Activated naive CD4-positive, alpha-beta T cell treated with anti-CD3 and anti-CD28 coated beads, Interleukin-2, amount 10 ng/mL, durations not matched to agents 7 days and 5 days (primary cell): ENCODE results near the gene TUT1.
A peak's percentile ranks its signal among the peaks of the same experiment; 100 is the strongest.

Source experiments
- CTCF ChIA-PET: fragments of 350-600 bp; sonication (Branson Sonifier 250); formaldehyde crosslinking; loops from one replicate; lab custom pipeline; 2021; ENCODE audit warnings: antibody characterized with exemption; lab: Charles Lee
- DNase-seq: peaks from one replicate; pipeline ENCODE4 v3.0.0-alpha.2; 2020
- H3K27ac Mint-ChIP-seq: one replicate; pipeline ENCODE4 v1.8.0; 2021; ENCODE audit warnings: mild to moderate bottlenecking, moderate library complexity, mixed read lengths
- H3K27me3 Mint-ChIP-seq: one replicate; pipeline ENCODE4 v1.8.0; 2021; ENCODE audit warnings: mild to moderate bottlenecking, mixed read lengths
- H3K36me3 Mint-ChIP-seq: one replicate; pipeline ENCODE4 v1.8.0; 2021; ENCODE audit warnings: mixed read lengths
- H3K4me1 Mint-ChIP-seq: one replicate; pipeline ENCODE4 v1.8.0; 2021; ENCODE audit warnings: mixed read lengths
- H3K4me3 Mint-ChIP-seq: one replicate; pipeline ENCODE4 v1.8.0; 2021; ENCODE audit warnings: mild to moderate bottlenecking, moderate library complexity, mixed read lengths
- H3K9me3 Mint-ChIP-seq: one replicate; pipeline ENCODE4 v1.8.0; 2021; ENCODE audit warnings: mixed read lengths

The TUT1 gene

GRCh38 chr11:62544581-62545436, 46.5 kb downstream of the TUT1 start:
- peak; percentile 54 for DNase-seq
- H3K27ac Mint-ChIP-seq, result peak overlapping the region; percentile 81
- CTCF ChIA-PET, result interaction anchor here (0.8 to 11.3 kb wide), 8 partner anchors 11 to 163 kb away, joined by 3 to 276 read pairs (median 20); partner anchors contain the start of gene TUT1
- peaks cover 48% of the 10 kb centered on the region for H3K27me3 Mint-ChIP-seq
- peak overlapping the region; percentile 95 for H3K4me3 Mint-ChIP-seq
- H3K4me1 Mint-ChIP-seq, result peaks cover 68% of the 10 kb centered on the region
- no peaks in the 10 kb centered on the region for H3K9me3 Mint-ChIP-seq
- H3K36me3 Mint-ChIP-seq, result peaks cover 3% of the 10 kb centered on the region

GRCh38 chr11:62543680-62544444, 47.5 kb downstream of the TUT1 start:
- H3K36me3 Mint-ChIP-seq, result peaks cover 3% of the 10 kb centered on the region
- H3K4me3 Mint-ChIP-seq, result peak overlapping the region; percentile 95
- CTCF ChIA-PET, result interaction anchor here (0.8 to 11.3 kb wide), 16 partner anchors 12 to 162 kb away, joined by 3 to 276 read pairs (median 5); partner anchors contain the start of gene TUT1
- H3K27ac Mint-ChIP-seq, result peak overlapping the region; percentile 11
- no peaks in the 10 kb centered on the region for H3K9me3 Mint-ChIP-seq
- DNase-seq, result no peak
- H3K4me1 Mint-ChIP-seq, result peaks cover 73% of the 10 kb centered on the region
- H3K27me3 Mint-ChIP-seq, result peaks cover 39% of the 10 kb centered on the region

GRCh38 chr11:62542750-62543567, 48.4 kb downstream of the TUT1 start:
- H3K9me3 Mint-ChIP-seq, result no peaks in the 10 kb centered on the region
- CTCF ChIA-PET, result interaction anchor here (0.7 to 11.3 kb wide), 27 partner anchors 13 to 211 kb away, joined by 3 to 276 read pairs (median 5); partner anchors contain the start of genes EEF1G, TUT1 and ZBTB3
- peak; percentile 80 for DNase-seq
- peaks cover 3% of the 10 kb centered on the region for H3K36me3 Mint-ChIP-seq
- H3K4me3 Mint-ChIP-seq, result peak overlapping the region; percentile 61
- H3K4me1 Mint-ChIP-seq, result peaks cover 79% of the 10 kb centered on the region
- H3K27ac Mint-ChIP-seq, result peak overlapping the region; percentile 64
- H3K27me3 Mint-ChIP-seq, result peaks cover 30% of the 10 kb centered on the region

- H3K27ac Mint-ChIP-seq, result no peak overlapping the region
- peaks cover 72% of the 10 kb centered on the region for H3K4me1 Mint-ChIP-seq
- H3K9me3 Mint-ChIP-seq, result no peaks in the 10 kb centered on the region
- CTCF ChIA-PET, result interaction anchor here (0.9 to 11.3 kb wide), 21 partner anchors 14 to 212 kb away, joined by 3 to 276 read pairs (median 5); partner anchors contain the start of genes EEF1G, TUT1 and ZBTB3
- H3K27me3 Mint-ChIP-seq, result peaks cover 22% of the 10 kb centered on the region
- DNase-seq, result no peak
- H3K4me3 Mint-ChIP-seq, result peak overlapping the region; percentile 61
- peaks cover 3% of the 10 kb centered on the region for H3K36me3 Mint-ChIP-seq
Measured at GRCh38 chr11:62542111-62542745, 49.1 kb downstream of the TUT1 start.

- Mint-ChIP-seq H3K4me3 (peak overlapping the region; percentile 1), H3K9me3 (no peaks in the 10 kb centered on the region), H3K4me1 (peaks cover 69% of the 10 kb centered on the region), H3K27ac (peak overlapping the region; percentile 62), H3K27me3 (peaks cover 13% of the 10 kb centered on the region), H3K36me3 (peaks cover 6% of the 10 kb centered on the region)
- CTCF ChIA-PET, result interaction anchor here (0.6 to 11.3 kb wide), 7 partner anchors 9 to 147 kb away, joined by 3 to 276 read pairs (median 30); partner anchors contain the start of gene TUT1
- no peak for DNase-seq
Measured at GRCh38 chr11:62540804-62541701, 50.3 kb downstream of the TUT1 start.

GRCh38 chr11:62539238-62539925, 51.9 kb downstream of the TUT1 start:
- DNase-seq, result no peak
- Mint-ChIP-seq H3K4me1 (peaks cover 60% of the 10 kb centered on the region), H3K4me3 (no peak overlapping the region), H3K27me3 (no peaks in the 10 kb centered on the region), H3K9me3 (no peaks in the 10 kb centered on the region), H3K36me3 (peaks cover 11% of the 10 kb centered on the region), H3K27ac (no peak overlapping the region)
- CTCF ChIA-PET, result interaction anchor here (1.4 to 11.3 kb wide), 4 partner anchors 17 to 145 kb away, joined by 4 to 276 read pairs (median 38); no protein-coding TSS in a partner anchor

GRCh38 chr11:62538470-62539237, 52.7 kb downstream of the TUT1 start:
- CTCF ChIA-PET, result interaction anchor here (2.7 to 11.3 kb wide), 2 partner anchors 18 to 114 kb away, joined by 22 to 276 read pairs; no protein-coding TSS in a partner anchor
- no peaks in the 10 kb centered on the region for H3K27me3 Mint-ChIP-seq
- no peak overlapping the region for H3K4me3 Mint-ChIP-seq
- no peak for DNase-seq
- peak overlapping the region; percentile 40 for H3K27ac Mint-ChIP-seq
- peaks cover 52% of the 10 kb centered on the region for H3K4me1 Mint-ChIP-seq
- no peaks in the 10 kb centered on the region for H3K9me3 Mint-ChIP-seq
- H3K36me3 Mint-ChIP-seq, result peaks cover 15% of the 10 kb centered on the region

GRCh38 chr11:62536301-62536957, 54.9 kb downstream of the TUT1 start:
- no peak overlapping the region for H3K4me3 Mint-ChIP-seq
- peaks cover 31% of the 10 kb centered on the region for H3K36me3 Mint-ChIP-seq
- H3K4me1 Mint-ChIP-seq, result peaks cover 30% of the 10 kb centered on the region
- peak overlapping the region; percentile 43 for H3K27ac Mint-ChIP-seq
- H3K9me3 Mint-ChIP-seq, result no peaks in the 10 kb centered on the region
- H3K27me3 Mint-ChIP-seq, result no peaks in the 10 kb centered on the region
- DNase-seq, result no peak
- CTCF ChIA-PET, result interaction anchor here (2.6 to 11.3 kb wide), 2 partner anchors 20 to 111 kb away, joined by 11 to 276 read pairs; no protein-coding TSS in a partner anchor

GRCh38 chr11:62535802-62536201, 55.5 kb downstream of the TUT1 start:
- DNase-seq, result no peak
- H3K27ac Mint-ChIP-seq, result no peak overlapping the region
- H3K27me3 Mint-ChIP-seq, result no peaks in the 10 kb centered on the region
- no peaks in the 10 kb centered on the region for H3K9me3 Mint-ChIP-seq
- peaks cover 37% of the 10 kb centered on the region for H3K36me3 Mint-ChIP-seq
- H3K4me3 Mint-ChIP-seq, result no peak overlapping the region
- CTCF ChIA-PET, result interaction anchor here (2.6 kb wide), 1 partner anchor 111 kb away, joined by 11 read pairs; no protein-coding TSS in a partner anchor
- peaks cover 24% of the 10 kb centered on the region for H3K4me1 Mint-ChIP-seq

GRCh38 chr11:62534779-62535545, 56.4 kb downstream of the TUT1 start:
- Mint-ChIP-seq H3K4me3 (no peak overlapping the region), H3K27ac (peak overlapping the region; percentile 8), H3K27me3 (no peaks in the 10 kb centered on the region), H3K36me3 (peaks cover 41% of the 10 kb centered on the region), H3K9me3 (no peaks in the 10 kb centered on the region), H3K4me1 (peaks cover 17% of the 10 kb centered on the region)
- CTCF ChIA-PET, result interaction anchor here (2.6 kb wide), 1 partner anchor 110 kb away, joined by 11 read pairs; no protein-coding TSS in a partner anchor
- no peak for DNase-seq
